Measurements from ENCODE around the gene PGLYRP2.

DNA sequence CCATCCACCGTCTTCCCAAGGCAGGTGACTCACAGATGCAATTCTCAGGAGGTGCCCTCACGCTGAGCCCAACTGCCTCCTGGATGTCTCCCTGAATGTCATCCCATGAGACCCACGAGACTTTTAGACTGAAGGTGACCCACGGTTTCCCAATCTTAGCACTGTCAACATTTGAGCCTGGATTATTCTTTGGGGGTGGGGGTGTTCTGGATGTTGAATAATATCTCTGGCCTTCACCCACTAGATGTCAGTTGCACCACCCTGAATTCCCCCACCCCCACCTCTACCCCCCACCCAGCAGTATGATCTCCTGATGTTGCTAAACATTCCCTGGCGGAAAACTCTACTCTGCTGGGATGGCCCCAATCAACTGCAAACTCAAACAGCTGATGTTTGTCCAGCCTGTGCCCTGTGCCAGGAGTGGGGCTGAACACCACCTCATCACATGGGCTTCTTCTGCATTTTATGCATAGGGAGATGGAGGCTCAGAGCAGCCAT is 26.8 kb upstream of the PGLYRP2 start:
- no peak for TF ChIP-seq POLR2A (IDR thresholded peaks at IDR 0.05)
- TF ChIP-seq, protein P1, sequence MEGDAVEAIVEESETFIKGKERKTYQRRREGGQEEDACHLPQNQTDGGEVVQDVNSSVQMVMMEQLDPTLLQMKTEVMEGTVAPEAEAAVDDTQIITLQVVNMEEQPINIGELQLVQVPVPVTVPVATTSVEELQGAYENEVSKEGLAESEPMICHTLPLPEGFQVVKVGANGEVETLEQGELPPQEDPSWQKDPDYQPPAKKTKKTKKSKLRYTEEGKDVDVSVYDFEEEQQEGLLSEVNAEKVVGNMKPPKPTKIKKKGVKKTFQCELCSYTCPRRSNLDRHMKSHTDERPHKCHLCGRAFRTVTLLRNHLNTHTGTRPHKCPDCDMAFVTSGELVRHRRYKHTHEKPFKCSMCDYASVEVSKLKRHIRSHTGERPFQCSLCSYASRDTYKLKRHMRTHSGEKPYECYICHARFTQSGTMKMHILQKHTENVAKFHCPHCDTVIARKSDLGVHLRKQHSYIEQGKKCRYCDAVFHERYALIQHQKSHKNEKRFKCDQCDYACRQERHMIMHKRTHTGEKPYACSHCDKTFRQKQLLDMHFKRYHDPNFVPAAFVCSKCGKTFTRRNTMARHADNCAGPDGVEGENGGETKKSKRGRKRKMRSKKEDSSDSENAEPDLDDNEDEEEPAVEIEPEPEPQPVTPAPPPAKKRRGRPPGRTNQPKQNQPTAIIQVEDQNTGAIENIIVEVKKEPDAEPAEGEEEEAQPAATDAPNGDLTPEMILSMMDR (IDR thresholded peaks at IDR 0.05): no peak

Data from adrenal gland (tissue), 5 donors.